Astrocyte (in vitro differentiated cells and primary cell): ENCODE data around the gene MYT1.

Experiments
- CTCF ChIP-seq: IDR thresholded peaks from 2 replicates; pipeline ENCODE4 v1.5.1; 2011; ENCODE audit warnings: low read depth, mild to moderate bottlenecking, inconsistent platforms, low read length, moderate library complexity; ENCODE audit not compliant: insufficient read depth
- EZH2 ChIP-seq: IDR thresholded peaks from 2 replicates; pipeline ENCODE4 v1.6.1; 2012; ENCODE audit warnings: mild to moderate bottlenecking, low read length, inconsistent platforms; ENCODE audit not compliant: insufficient read depth

- TF ChIP-seq CTCF: no peak
- TF ChIP-seq EZH2: no peak
Measured at GRCh38 chr20:64140956-64141355, 23.3 kb upstream of the MYT1 start.
